CD4-positive, alpha-beta T cell treated with Interleukin-17A for 4 hours (primary cell): Measurements from ENCODE around the gene MADD.
A peak's percentile ranks its signal among the peaks of the same experiment; 100 is the strongest.

ENCODE experiments used
- DNase-seq: peaks from one replicate; pipeline ENCODE4 v3.0.0-alpha.2; 2020; ENCODE audit warnings: mixed read lengths

The MADD gene

DNA sequence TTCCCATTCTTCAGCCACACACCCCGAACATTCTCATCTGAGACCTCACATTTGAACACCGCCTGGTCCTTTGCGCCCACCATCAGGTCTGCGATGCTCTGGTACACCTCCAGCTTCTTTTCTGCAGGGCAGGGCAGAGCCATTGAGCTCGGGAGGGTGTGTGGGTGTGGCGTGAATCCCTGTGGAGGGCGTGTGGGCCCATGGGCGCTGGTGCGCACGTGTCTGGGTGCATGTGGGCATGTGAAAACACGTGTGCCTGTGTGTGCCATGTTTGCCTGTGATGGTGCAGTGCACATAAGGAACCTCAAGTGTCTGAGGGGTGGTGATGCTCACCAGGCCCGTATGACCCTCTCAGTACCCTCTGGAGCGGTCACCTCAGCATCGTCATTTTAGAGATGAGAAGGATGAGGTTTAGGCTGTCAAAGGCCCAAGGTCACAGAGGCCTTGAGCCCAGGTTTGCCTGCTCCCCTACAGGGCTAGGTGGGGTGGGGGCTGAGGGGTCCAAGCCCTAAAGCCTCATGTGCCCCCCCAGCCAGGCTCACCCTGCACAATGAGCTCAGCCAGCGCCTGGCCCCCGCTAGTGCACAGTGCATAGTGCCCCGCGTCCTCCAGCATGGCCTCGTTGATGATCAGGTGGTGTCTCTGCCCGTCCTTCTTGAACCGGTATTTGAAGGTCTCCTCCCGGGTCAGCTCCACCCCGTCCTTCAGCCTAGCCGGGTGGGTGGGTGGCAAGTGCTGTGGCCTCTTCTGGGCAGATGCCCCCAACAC lies 72.3 kb downstream of the MADD start:
- no peak for DNase-seq

DNA sequence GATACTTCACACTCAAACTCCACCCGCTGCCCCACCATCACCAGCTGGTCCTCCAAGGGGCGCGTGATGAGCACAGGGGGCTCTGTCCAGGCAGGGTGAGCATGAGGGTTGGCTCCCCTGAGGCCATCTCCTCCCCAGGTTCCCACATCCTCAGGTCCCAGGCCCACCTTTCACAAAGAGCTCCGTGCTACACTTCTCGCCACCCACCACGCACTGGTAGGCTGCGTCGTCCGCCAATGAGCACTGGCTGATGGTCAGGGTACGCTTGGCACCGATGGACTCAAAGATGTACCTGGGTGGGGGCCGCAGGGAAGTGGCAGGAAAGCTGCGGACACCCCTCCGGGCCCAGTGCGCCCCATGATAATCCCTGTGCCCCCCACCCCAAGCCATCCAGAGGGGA lies 72.9 kb downstream of the MADD start:
- DNase-seq, result no peak

DNA sequence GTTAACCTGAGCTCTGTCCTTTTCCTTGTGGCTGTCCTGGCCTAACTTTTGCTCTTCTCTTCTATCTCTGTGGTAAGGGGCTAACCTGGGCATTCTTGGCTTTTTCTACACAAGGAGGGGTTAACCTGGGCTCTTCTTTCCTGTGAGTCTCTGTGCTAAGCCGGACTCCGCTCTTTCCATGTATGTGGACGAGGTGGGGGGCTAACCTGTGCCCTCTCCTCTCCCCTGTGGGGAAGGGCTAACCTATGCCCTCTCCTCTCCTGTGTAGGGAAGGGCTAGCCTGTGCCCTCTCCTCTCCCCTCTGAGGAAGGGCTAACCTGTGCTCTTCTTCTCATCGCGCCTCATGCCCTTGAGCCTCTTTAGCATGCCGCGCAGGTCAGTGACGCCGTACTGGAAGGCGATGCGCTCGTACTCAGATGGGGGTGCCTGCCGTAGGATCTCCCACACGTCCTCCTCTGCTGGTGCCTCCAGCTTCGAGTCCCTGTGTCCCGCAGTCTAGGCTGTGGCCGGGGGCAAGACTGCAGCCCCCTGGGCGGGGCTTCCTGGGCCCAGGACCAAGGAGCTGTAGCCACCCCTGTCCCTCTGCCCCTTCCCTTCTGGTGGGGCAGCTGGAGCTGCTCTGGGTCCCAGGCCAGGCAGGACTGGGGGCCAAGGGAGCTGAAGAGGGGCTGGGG lies 76.1 kb downstream of the MADD start:
- no peak for DNase-seq

DNA sequence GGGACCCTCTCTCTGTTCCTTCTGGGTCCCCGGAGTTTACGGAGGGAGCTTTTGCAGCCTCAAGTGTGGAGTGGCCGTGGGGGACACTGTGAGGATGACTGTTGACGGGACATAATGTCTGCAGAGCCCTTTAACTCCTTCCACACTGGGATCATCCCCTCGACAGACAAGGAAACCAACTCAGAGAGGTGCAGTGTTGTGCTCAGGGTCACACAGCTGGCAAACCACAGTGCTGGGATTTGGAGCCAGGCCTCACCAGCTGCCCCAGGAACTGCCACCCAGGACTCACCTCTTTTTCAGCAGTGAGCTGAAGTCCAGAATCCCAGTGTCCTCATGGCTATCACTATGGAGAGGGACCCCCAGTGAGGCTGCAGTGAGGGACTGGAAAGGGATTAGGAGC lies 77.2 kb downstream of the MADD start:
- no peak for DNase-seq

GRCh38 chr11:47348131-47348802 lies 78.3 kb downstream of the MADD start:
- no peak for DNase-seq

GRCh38 chr11:47348859-47349258 lies 78.9 kb downstream of the MADD start:
- peak; percentile 20 for DNase-seq

DNA sequence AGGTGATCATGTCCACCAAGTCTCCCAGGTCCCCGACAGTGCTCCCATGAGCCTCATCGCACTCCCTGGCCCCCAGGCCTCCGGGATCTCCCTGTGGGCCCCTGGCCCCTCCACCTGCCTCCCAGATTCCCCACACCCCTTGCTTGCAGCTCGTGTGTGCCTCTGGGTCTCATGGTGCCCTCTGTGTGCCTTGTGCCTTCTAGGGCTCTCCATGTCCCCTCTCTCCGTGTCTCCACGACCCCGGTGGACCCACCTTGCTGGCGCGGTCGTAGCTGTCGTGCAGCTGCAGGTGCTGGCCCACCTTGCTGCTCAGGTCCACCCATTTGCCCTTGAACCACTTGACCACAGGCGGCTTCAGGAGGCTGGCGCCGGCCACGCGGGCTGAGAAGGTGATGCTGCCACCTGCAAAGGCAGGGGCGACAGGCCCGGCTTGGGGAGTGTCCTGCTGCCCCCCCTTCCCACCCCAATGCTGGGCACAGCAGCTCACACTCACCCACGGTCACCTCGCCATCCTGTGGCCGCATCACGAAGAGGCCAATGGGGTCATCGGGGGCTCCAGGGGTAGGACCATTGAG lies 79.7 kb downstream of the MADD start:
- no peak for DNase-seq

- DNase-seq, result no peak
Observed at GRCh38 chr11:47350315-47350714, 80.4 kb downstream of the MADD start.

GRCh38 chr11:47351156-47352126 lies 81.5 kb downstream of the MADD start:
- no peak for DNase-seq

GRCh38 chr11:47352556-47352955 lies 82.6 kb downstream of the MADD start, which contains the start of gene MYBPC3:
TSS of gene MYBPC3 (minus strand) at chr11:47352702. CDS start at chr11:47352647, 55 bp downstream.
- DNase-seq, result no peak

GRCh38 chr11:47353978-47354774 lies 84.2 kb downstream of the MADD start:
- no peak for DNase-seq

DNA sequence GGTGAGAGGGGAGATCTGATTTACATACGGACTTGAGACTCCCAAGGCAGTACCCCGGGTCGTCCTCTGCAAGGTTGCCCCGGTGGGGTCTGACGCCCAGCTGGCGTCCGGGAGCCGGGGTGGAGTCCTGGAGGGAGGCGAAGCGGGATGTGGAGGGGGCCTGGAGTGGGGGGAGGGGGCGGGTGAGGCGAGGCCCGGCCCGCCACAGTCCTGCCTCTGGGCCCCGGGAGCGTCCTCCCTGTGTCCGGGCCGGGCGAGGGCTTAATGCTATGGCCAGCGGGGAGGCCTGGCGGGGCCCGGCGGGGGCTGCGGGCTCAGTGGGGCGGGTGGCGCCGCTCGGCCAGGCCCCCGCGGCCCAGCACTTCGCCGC lies 85.0 kb downstream of the MADD start:
- no peak for DNase-seq

DNA sequence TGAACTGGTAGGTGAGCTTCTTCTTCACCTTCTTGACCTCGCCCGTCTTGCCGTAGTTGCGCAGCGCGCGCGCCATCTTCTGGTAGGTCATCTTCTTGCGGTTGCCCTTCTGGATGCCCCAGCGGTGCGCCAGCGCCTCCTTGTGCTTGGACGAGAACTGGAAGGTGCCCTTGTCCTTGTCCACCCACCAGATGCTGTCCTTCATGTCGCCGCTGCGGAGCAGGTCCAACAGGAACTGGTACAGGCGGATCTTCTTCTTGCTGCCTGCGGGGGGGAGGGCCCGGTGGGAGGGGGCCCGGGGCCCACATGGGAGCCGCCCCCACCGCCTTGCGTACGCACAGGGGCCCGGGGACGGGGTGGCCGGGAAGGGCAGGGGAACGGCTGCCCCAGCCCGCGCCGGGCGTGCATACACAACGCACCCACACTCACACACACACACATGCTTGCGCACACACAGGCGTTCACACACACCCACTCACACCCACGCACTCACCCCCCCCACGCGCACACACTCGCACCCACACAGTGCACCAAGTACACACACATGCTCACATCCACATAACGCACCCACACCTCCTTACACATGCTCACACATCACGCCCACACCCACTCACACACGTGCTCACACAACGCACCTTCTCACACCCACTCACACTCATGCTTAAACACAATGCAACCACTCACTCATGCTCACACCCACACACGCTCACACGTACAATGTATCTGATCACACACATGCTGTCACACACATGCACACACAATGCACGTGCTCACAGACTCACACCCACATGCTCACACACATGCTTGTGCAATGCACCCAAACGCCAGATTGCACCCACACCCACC lies 85.6 kb downstream of the MADD start:
- DNase-seq, result no peak

- DNase-seq, result no peak
Observed at GRCh38 chr11:47356129-47356997, 86.4 kb downstream of the MADD start.

DNA sequence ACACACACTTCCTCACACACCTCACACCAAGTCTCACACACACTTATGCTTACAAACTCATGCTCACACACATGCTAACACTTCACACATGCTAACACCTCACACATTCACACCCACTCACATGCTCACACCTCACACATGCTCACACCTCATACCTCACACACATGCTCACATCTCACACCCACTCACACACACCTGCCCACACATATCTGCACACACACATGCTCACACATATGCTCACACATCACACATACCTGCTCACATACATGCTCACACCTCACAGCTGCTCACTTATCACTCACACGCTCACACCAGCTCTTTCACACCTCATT lies 87.0 kb downstream of the MADD start:
- DNase-seq, result no peak

DNA sequence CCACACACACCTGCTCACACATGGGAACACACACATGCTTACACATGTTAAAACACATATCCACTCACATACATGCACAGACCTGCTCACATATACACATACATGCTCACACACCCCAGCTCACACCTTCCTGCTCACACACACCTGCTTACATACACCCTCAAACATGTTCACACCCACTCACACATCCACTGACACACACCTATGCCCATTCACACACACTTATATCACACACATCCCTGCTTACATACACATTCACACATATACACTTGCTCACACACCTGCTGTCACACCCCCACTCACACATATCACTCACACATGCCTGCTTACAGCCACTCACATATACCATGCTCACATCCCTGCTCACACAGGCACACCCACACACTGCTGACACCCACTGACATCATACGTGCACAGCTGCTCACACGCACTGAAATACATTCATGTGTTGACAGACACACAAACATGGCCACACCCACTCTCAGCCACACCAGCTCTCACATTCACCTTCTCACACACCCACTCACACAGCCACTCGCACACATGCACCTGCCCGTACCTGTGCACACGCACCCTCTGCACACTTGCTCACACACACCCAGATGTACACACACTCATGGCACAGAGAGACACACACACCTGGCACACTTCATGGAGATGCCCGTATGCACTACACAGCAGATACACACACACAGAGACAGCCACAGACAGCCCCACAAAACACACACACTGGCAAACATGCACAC lies 88.2 kb downstream of the MADD start:
- no peak for DNase-seq

GRCh38 chr11:47358731-47359051 lies 88.8 kb downstream of the MADD start:
- DNase-seq, result no peak

GRCh38 chr11:47359162-47359561 lies 89.2 kb downstream of the MADD start:
- no peak for DNase-seq

GRCh38 chr11:47359586-47359985 lies 89.7 kb downstream of the MADD start:
- DNase-seq, result peak; percentile 31
